ENCODE data around the gene XG. TPM values are rescaled to one million over a fixed set of nuclear protein-coding genes. Genes with fewer than 3 reads are reported as not detected.

The XG gene
- total and polyA plus RNA-seq, 2 of the 4 experiments (the other 2 are of a cell fraction): under 0.01 TPM; not detected in 1

GRCh38 chrX:2854918-2855317 is 103.1 kb downstream of the XG start:
- dilution Hi-C loops (cut with HindIII; ENCODE audit: low sequenced_read_pairs, unreplicated experiment): no loop called here
- H2BK5ac ChIP-seq (ENCODE audit: low read depth, low read length, poor library complexity, severe bottlenecking): no peak overlapping the region
- WGBS, 2 experiments (ENCODE audit: extremely low coverage in 2 of 2, insufficient read length in 1 of 2): 92% methylated on average over 10 of the region's 21 CpGs; no CpG with 5 or more reads in 1 of the 2 experiments

More at GRCh38 chrX:2854918-2855317, 103.1 kb downstream of the XG start:
- H2AK9ac ChIP-seq (replicated peaks; ENCODE audit: low read depth, low read length, poor library complexity): no peak overlapping the region
- no peak overlapping the region for H3K9ac ChIP-seq (ENCODE audit: low read depth, low read length)
- H4K5ac ChIP-seq (ENCODE audit: low read depth, low read length): no peak overlapping the region
- H3K23ac ChIP-seq (ENCODE audit: low read depth, low read length): no peak overlapping the region
- no peak overlapping the region for H3K4me3 ChIP-seq (ENCODE audit: insufficient read depth, low read depth, low read length)
- POLR2A ChIA-PET (ENCODE audit: unreplicated experiment): no interaction called here
- no peak overlapping the region for H2BK120ac ChIP-seq (ENCODE audit: low read depth, low read length)
- no peak overlapping the region for H3K27ac ChIP-seq (ENCODE audit: insufficient read depth, low read length)
- no peak overlapping the region for H3K4me2 ChIP-seq (ENCODE audit: low read depth, low read length)
- no peak overlapping the region for H2AK5ac ChIP-seq (ENCODE audit: low read depth, low read length)
- no peak overlapping the region for H2AFZ ChIP-seq (replicated peaks; ENCODE audit: low read length, poor library complexity)
- no peak overlapping the region for H3K18ac ChIP-seq (ENCODE audit: low read depth, low read length)
- H3K4ac ChIP-seq (ENCODE audit: low read depth, low read length): no peak overlapping the region
- no peak overlapping the region for H4K91ac ChIP-seq (ENCODE audit: insufficient read depth, low read depth, low read length)
- no TSS peak for BruUV-seq (replicated peaks)
- peaks cover 13% of the 10 kb centered on the region for H3K36me3 ChIP-seq (ENCODE audit: control insufficient read depth, insufficient read depth, low read length)
- H3K9me1 ChIP-seq (ENCODE audit: insufficient read depth, low read length): no peaks in the 10 kb centered on the region
- H3K9me3 ChIP-seq (ENCODE audit: control insufficient read depth, insufficient read depth, low read length): no peaks in the 10 kb centered on the region
- H4K20me1 ChIP-seq (ENCODE audit: insufficient read depth, low read length): no peaks in the 10 kb centered on the region
- no peak overlapping the region for H2BK15ac ChIP-seq (ENCODE audit: low read depth, low read length)
- H3K27me3 ChIP-seq (ENCODE audit: control insufficient read depth, insufficient read depth, low read length): no peaks in the 10 kb centered on the region
- no peaks in the 10 kb centered on the region for H3K4me1 ChIP-seq (ENCODE audit: control insufficient read depth, insufficient read depth, low read length)
- intact Hi-C loops (cut with micrococcal nuclease) (no loop called here), in situ Hi-C loops (cut with MboI; ENCODE audit: low sequenced_read_pairs) (no loop called here)
- H4K8ac ChIP-seq (ENCODE audit: low read depth in 2 of 2, low read length in 2 of 2): no peak overlapping the region
- ATAC-seq (ENCODE audit: low read depth) (no peak), DNase-seq (no peak)
- TF ChIP-seq RAD21 (IDR thresholded peaks at IDR 0.05; ENCODE audit: low read length) (no peak), CHD1 (IDR thresholded peaks at IDR 0.05; ENCODE audit: low read depth, low read length) (no peak), USF2 (IDR thresholded peaks at IDR 0.05; ENCODE audit: low read depth, low read length) (no peak), FOS (IDR thresholded peaks at IDR 0.05; ENCODE audit: low read depth, low read length) (no peak), ELK1 (IDR thresholded peaks at IDR 0.05; ENCODE audit: borderline replicate concordance, low read depth, low read length) (no peak), MXI1 (IDR thresholded peaks at IDR 0.05; ENCODE audit: borderline replicate concordance, low read depth, low read length) (no peak), SMC3 (IDR thresholded peaks at IDR 0.05; ENCODE audit: low read depth, low read length) (no peak), MAFK (IDR thresholded peaks at IDR 0.05; ENCODE audit: low read depth, low read length) (no peak), BHLHE40 (IDR thresholded peaks at IDR 0.05; ENCODE audit: low read depth, low read length) (no peak), RFX5 (IDR thresholded peaks at IDR 0.05; ENCODE audit: low read depth, low read length) (no peak), POLR2A (IDR thresholded peaks at IDR 0.05; ENCODE audit: low read depth, low read length) (no peak), CEBPB (IDR thresholded peaks at IDR 0.05; ENCODE audit: low read depth, low read length) (no peak), RCOR1 (IDR thresholded peaks at IDR 0.05; ENCODE audit: insufficient replicate concordance, low read length) (no peak), MAZ (IDR thresholded peaks at IDR 0.05; ENCODE audit: borderline replicate concordance, low read depth, low read length) (no peak), NFE2L2 (IDR thresholded peaks at IDR 0.05; ENCODE audit: low read depth, low read length) (no peak), CTCF (conservative IDR thresholded peaks at IDR 0.05; ENCODE audit: low read depth, low read length) (no peak)
- CTCF ChIA-PET: no interaction called here
- no peak overlapping the region for H3K56ac ChIP-seq (ENCODE audit: extremely low read depth, insufficient read depth, low read length)
- H3K14ac ChIP-seq (replicated peaks; ENCODE audit: low read depth, low read length): no peak overlapping the region
- no peaks in the 10 kb centered on the region for H3K79me1 ChIP-seq (ENCODE audit: low read depth in 1 of 2, low read length in 2 of 2)
- no peak overlapping the region for H2BK20ac ChIP-seq (ENCODE audit: low read depth, low read length)

All from IMR-90 (cell line).